Thyroid gland (tissue), 4 donors: ENCODE results near the gene LYRM2.

Source experiments
- POLR2A ChIP-seq, 2 donors: fragments of 450-650 bp; IDR thresholded peaks; one replicate each; pipeline ENCODE4 v1.6.1; 2017; ENCODE audit warnings: antibody characterized with exemption in 2 of 2, mild to moderate bottlenecking in 2 of 2, moderate library complexity in 1 of 2
- TF ChIP-seq, protein P1 (sequence below), 6 experiments: fragments of 200-600 bp in 3 of 6; fragments of 450-650 bp in 3 of 6; sonication (generic) in 3 of 6; IDR thresholded peaks; one replicate each; pipeline ENCODE4 v1.5.1; 2016 to 2019; ENCODE audit warnings: antibody characterized with exemption in 6 of 6, mild to moderate bottlenecking in 2 of 6, inconsistent platforms in 1 of 6, moderate library complexity in 1 of 6

DNA sequence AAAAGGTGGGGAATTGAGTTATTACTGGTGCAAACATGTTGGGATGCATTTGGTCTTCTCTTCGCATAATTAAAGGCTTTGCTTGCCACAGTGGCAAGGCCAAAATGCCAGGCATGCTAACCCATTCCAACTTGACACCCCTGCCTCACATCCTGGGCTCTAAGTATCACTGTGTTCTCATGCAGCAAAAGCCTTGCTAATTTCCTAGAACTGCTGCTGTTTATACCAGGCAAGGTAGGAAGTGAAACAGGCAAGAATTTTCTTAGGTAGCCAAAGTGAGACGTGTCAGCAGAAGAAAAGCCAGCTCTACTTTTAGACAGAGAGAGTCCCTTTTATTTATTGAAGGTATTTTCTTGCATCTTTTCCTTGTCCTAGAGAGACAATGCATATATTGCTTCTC, 41.2 kb downstream of the LYRM2 start:
- TF ChIP-seq, protein P1, sequence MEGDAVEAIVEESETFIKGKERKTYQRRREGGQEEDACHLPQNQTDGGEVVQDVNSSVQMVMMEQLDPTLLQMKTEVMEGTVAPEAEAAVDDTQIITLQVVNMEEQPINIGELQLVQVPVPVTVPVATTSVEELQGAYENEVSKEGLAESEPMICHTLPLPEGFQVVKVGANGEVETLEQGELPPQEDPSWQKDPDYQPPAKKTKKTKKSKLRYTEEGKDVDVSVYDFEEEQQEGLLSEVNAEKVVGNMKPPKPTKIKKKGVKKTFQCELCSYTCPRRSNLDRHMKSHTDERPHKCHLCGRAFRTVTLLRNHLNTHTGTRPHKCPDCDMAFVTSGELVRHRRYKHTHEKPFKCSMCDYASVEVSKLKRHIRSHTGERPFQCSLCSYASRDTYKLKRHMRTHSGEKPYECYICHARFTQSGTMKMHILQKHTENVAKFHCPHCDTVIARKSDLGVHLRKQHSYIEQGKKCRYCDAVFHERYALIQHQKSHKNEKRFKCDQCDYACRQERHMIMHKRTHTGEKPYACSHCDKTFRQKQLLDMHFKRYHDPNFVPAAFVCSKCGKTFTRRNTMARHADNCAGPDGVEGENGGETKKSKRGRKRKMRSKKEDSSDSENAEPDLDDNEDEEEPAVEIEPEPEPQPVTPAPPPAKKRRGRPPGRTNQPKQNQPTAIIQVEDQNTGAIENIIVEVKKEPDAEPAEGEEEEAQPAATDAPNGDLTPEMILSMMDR (IDR thresholded peaks at IDR 0.05), result no peak
- TF ChIP-seq POLR2A (IDR thresholded peaks at IDR 0.05), result no peak
